GM06990 (cell line): ENCODE measurements around the gene VSTM2B.

ENCODE experiments used
- DNase-seq: peaks from one replicate; pipeline ENCODE4 v3.0.0-alpha.2; 2011; ENCODE audit not compliant: insufficient read length; ENCODE audit errors: extremely low read depth
- H3K27me3 ChIP-seq: replicated peaks from 2 replicates; pipeline ENCODE4 v1.6.0; 2011; ENCODE audit warnings: low read length; ENCODE audit not compliant: control insufficient read depth, insufficient read depth
- H3K36me3 ChIP-seq: 2 replicates; pipeline ENCODE4 v1.5.1; 2011; ENCODE audit warnings: low read length; ENCODE audit not compliant: control insufficient read depth, insufficient read depth
- H3K4me3 ChIP-seq: replicated peaks from 2 replicates; pipeline ENCODE4 v1.5.1; 2011; ENCODE audit warnings: low read depth, mild to moderate bottlenecking, control low read depth, low read length
- CTCF ChIP-seq: IDR thresholded peaks from 2 replicates; pipeline ENCODE4 v1.5.1; 2011; ENCODE audit warnings: low read length, control low read depth, mild to moderate bottlenecking, inconsistent platforms; ENCODE audit not compliant: insufficient read depth, poor library complexity, severe bottlenecking

Gene VSTM2B

GRCh38 chr19:29523568-29523967, 2.2 kb upstream of the VSTM2B start:
- Histone ChIP-seq H3K36me3 (no peaks in the 10 kb centered on the region), H3K4me3 (no peak overlapping the region), H3K27me3 (no peaks in the 10 kb centered on the region; the same call in none of the 2 replicates)
- no peak for TF ChIP-seq CTCF
- DNase-seq = no peak

DNA sequence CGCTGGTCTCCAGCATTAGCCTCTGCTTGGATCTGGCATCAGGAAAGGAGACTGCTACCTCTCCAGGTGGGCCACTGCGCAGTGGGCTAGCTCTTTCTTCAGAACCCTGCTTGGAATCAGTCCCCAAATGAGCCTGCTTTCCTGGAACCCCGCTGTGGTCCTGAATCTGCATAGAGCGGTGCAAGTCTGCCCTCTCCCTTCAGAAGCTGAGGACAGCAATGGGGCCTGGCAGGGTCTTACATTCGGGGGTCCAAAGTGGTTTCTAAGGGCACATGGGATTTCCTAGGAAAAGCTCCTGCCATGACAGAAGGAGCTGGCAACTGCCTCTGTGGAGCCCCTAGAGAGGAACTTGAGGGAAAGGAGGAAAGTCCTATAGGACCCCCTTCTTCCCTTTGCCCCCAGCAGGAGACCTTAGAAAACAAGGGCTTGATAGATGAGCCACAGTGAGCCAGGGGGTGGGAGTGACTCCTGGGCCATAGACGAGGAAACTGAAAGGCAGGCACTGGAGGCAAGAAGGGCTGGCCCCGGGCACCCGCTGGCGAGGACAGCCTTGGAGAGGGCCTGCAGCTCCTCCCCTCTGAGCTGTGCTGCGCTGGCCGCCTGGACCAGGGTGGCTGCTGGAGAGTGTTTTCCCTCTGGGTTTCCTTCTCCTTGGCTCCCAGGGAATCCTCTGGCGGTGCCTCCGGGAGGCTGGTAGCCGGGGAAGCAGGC, 1.4 kb upstream of the VSTM2B start:
- Histone ChIP-seq H3K36me3 (no peaks in the 10 kb centered on the region), H3K4me3 (no peak overlapping the region), H3K27me3 (no peaks in the 10 kb centered on the region; the same call in none of the 2 replicates)
- TF ChIP-seq CTCF = no peak
- no peak for DNase-seq

DNA sequence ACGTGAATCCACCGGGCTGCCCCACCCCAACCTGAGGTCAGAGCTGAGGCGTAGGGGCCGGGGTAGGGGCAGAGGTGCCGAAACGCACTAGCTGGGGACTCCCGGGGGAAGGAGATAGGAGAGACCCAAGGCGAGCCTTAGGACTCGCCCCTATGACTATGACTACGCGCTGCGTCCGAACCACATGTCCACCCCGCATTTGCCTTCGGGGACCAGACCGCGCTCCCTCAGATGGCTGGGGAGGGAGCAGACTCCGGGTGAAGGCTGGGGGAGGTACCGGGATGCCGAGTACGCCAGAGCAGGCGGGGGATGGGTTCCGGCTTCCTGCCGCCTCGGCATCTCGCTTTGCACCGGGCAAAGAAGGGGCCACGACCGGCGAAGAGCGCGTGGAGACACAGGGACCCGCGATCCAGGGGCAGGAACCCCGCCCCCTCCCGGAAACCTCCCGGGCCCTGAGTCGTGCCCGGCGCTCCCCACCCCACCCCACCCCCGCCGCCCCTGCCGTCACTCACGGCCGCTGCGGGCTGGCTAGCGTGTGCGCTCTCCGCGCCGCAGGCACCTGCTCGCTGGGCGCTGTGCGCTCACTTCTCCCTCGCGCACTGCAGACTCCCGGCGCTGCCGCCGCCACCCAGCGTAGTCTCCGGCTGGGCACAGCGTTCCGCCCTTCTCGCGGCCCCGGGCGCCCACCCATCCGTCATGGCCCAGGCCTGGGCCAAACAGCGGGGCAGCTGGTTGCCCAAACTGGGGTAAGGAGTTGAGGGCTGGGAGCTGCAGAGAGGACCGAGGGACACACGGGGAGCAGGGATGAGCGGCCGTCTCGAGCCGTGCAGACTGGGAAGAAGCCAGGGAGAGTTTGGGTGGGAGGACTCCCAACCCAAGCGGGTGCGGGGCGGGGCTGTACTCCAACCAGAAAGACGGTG, 622 bp upstream of the VSTM2B start:
- no peak for DNase-seq
- no peak for TF ChIP-seq CTCF
- Histone ChIP-seq H3K27me3 (no peaks in the 10 kb centered on the region; the same call in none of the 2 replicates), H3K36me3 (no peaks in the 10 kb centered on the region), H3K4me3 (no peak overlapping the region)

GRCh38 chr19:29526730-29527499, 1.1 kb downstream of the VSTM2B start:
- Histone ChIP-seq H3K4me3 (no peak overlapping the region; the same call in 1 of the 2 replicates), H3K36me3 (no peaks in the 10 kb centered on the region), H3K27me3 (no peaks in the 10 kb centered on the region; the same call in none of the 2 replicates)
- TF ChIP-seq CTCF = peak; percentile 24
- peak; percentile 31 for DNase-seq

- H3K4me3 ChIP-seq = no peak overlapping the region
- H3K27me3 ChIP-seq = no peaks in the 10 kb centered on the region; the same call in none of the 2 replicates
- no peak for DNase-seq
- no peak for TF ChIP-seq CTCF
- no peaks in the 10 kb centered on the region for H3K36me3 ChIP-seq
Observed at GRCh38 chr19:29527500-29528328, 1.9 kb downstream of the VSTM2B start.
